ENCODE results near the gene SKIL.

GRCh38 chr3:170363471-170363994 lies 6.0 kb downstream of the SKIL start:
- TF ChIP-seq CTCF (conservative IDR thresholded peaks at IDR 0.05; ENCODE audit: low read depth in 2 of 2), result no peak
- TF ChIP-seq POLR2AphosphoS5 (IDR thresholded peaks at IDR 0.05; ENCODE audit: low read depth), result no peak
- TF ChIP-seq REST (IDR thresholded peaks at IDR 0.05; ENCODE audit: unreplicated experiment), result no peak
- TF ChIP-seq JUNB (IDR thresholded peaks at IDR 0.05; ENCODE audit: unreplicated experiment), result no peak
- TF ChIP-seq STAT1 (IDR thresholded peaks at IDR 0.05; ENCODE audit: unreplicated experiment), result no peak
- no peak for TF ChIP-seq EZH2phosphoT487 (IDR thresholded peaks at IDR 0.05; ENCODE audit: unreplicated experiment)
- TF ChIP-seq EZH2 (IDR thresholded peaks at IDR 0.05; ENCODE audit: low read depth, unreplicated experiment), result no peak
- TF ChIP-seq CREB1 (CRISPR knock-in tag; IDR thresholded peaks at IDR 0.05; ENCODE audit: low read depth), result no peak

Data from GM23338 (cell line).